NT2/D1 (cell line): ENCODE results near the gene SELENOF.
A peak's percentile ranks its signal among the peaks of the same experiment; 100 is the strongest.

Experiments
- DNase-seq: peaks from one replicate; pipeline ENCODE4 v3.0.0-alpha.2; 2011; ENCODE audit warnings: low read depth, low spot score
- H3K27me3 ChIP-seq: 2 replicates; pipeline ENCODE4 v1.6.0; 2011; ENCODE audit warnings: mild to moderate bottlenecking; ENCODE audit not compliant: insufficient read length, insufficient read depth
- H3K36me3 ChIP-seq: 2 replicates; pipeline ENCODE4 v1.6.1; 2011; ENCODE audit warnings: mild to moderate bottlenecking, low read length, mixed read lengths; ENCODE audit not compliant: insufficient read depth, insufficient read length
- H3K4me1 ChIP-seq: 2 replicates; pipeline ENCODE4 v1.5.1; 2011; ENCODE audit not compliant: insufficient read depth, insufficient read length
- H3K4me3 ChIP-seq: 2 replicates; pipeline ENCODE4 v1.5.1; 2011; ENCODE audit warnings: low read depth; ENCODE audit not compliant: insufficient read length
- H3K9ac ChIP-seq: 2 replicates; pipeline ENCODE4 v1.6.0; 2011; ENCODE audit warnings: low read depth; ENCODE audit not compliant: insufficient read length
- H3K9me3 ChIP-seq: 2 replicates; pipeline ENCODE4 v1.5.1; 2011; ENCODE audit warnings: mild to moderate bottlenecking, low read length; ENCODE audit not compliant: insufficient read depth
- SUZ12 ChIP-seq: IDR thresholded peaks from 2 replicates; pipeline ENCODE4 v1.6.1; 2011; ENCODE audit not compliant: insufficient read length, insufficient read depth; ENCODE audit errors: extremely low read depth
- YY1 ChIP-seq: IDR thresholded peaks from 2 replicates; pipeline ENCODE4 v1.6.1; 2011; ENCODE audit not compliant: insufficient read length, insufficient read depth
- ZNF274 ChIP-seq: IDR thresholded peaks from 2 replicates; pipeline ENCODE4 v1.6.1; 2011; ENCODE audit warnings: mild to moderate bottlenecking, low read depth, low read length

The SELENOF gene

DNA sequence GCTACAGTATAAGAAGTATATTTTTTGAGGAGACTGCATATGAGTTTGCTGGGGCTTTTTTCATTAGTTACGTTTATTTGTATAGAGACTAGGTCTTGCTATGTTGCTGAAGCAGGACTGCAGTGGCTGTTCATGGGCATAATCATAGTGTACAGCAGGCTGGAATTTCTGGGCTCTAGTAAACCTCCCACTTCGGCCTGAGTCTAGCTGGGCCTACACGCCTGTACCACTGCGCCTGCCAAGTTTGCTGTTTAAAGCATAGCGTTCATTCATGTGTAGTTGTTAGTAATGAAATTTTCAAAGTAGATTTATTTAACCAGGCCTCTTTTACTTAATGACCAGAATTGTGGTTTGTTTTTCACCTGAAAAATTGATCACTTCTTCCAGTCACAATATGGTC lies 34.3 kb upstream of the SELENOF start:
- Histone ChIP-seq H3K36me3 (no peaks in the 10 kb centered on the region), H3K9ac (no peak overlapping the region), H3K4me3 (no peak overlapping the region), H3K9me3 (no peaks in the 10 kb centered on the region), H3K27me3 (no peaks in the 10 kb centered on the region), H3K4me1 (no peaks in the 10 kb centered on the region)
- TF ChIP-seq YY1: no peak
- TF ChIP-seq SUZ12: no peak
- TF ChIP-seq ZNF274: no peak
- no peak for DNase-seq

DNA sequence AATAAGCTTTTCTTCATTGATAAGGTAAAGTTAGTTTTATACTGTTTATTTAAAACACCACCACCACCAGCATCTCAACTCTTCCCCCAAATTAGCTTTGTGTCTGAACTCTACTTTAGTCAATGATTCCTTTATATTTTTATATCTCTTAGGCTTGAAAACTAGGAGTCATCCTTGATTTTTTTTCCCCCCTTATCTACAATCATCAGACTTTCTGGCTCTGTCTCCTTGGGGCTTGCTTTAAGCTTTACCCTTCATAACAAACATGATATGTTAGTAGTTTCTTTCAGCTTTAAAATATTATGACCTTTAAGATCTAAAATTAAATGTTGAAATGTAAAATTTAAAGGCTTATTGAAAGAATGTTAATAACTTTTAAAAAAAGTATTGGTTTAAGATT lies 28.8 kb upstream of the SELENOF start:
- Histone ChIP-seq H3K9ac (no peak overlapping the region), H3K36me3 (no peaks in the 10 kb centered on the region), H3K4me1 (no peaks in the 10 kb centered on the region), H3K27me3 (no peaks in the 10 kb centered on the region), H3K4me3 (no peak overlapping the region), H3K9me3 (no peaks in the 10 kb centered on the region)
- DNase-seq: no peak
- no peak for TF ChIP-seq YY1
- no peak for TF ChIP-seq SUZ12
- no peak for TF ChIP-seq ZNF274

DNA sequence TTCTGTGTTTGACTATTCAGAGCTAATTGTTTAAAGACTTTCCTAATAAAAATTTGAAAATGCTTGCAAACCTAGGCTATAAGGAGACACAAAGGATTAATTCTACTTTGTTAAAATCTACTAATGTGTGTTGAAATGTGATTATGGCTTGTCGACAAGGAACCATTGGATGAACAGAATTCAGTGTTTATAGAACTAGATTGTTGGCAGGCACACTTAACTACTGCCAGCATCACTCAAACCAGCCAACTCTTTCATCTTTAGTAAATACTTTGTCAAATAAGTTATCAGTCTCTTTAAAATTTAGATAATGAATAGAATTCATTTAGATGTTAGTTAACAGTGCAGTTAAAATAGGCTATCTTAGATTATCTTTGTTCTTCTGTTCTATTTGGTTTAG lies 28.1 kb upstream of the SELENOF start:
- H3K4me3 ChIP-seq: no peak overlapping the region
- TF ChIP-seq YY1: no peak
- TF ChIP-seq ZNF274: no peak
- TF ChIP-seq SUZ12: no peak
- H3K27me3 ChIP-seq: no peaks in the 10 kb centered on the region
- DNase-seq: no peak
- H3K36me3 ChIP-seq: no peaks in the 10 kb centered on the region
- H3K9ac ChIP-seq: no peak overlapping the region
- H3K9me3 ChIP-seq: no peaks in the 10 kb centered on the region
- no peaks in the 10 kb centered on the region for H3K4me1 ChIP-seq

- Histone ChIP-seq H3K4me1 (no peaks in the 10 kb centered on the region), H3K9me3 (no peaks in the 10 kb centered on the region), H3K36me3 (no peaks in the 10 kb centered on the region), H3K9ac (no peak overlapping the region), H3K4me3 (no peak overlapping the region), H3K27me3 (no peaks in the 10 kb centered on the region)
- DNase-seq: no peak
- no peak for TF ChIP-seq SUZ12
- no peak for TF ChIP-seq YY1
- no peak for TF ChIP-seq ZNF274
These were observed 26.7 kb upstream of the SELENOF start for GRCh38 chr1:86940599-86940998.

- Histone ChIP-seq H3K9ac (no peak overlapping the region), H3K4me3 (no peak overlapping the region), H3K9me3 (no peaks in the 10 kb centered on the region), H3K4me1 (no peaks in the 10 kb centered on the region), H3K27me3 (no peaks in the 10 kb centered on the region), H3K36me3 (no peaks in the 10 kb centered on the region)
- TF ChIP-seq ZNF274: no peak
- no peak for TF ChIP-seq YY1
- no peak for TF ChIP-seq SUZ12
- DNase-seq: no peak
These were observed 25.5 kb upstream of the SELENOF start for GRCh38 chr1:86939406-86939805.

DNA sequence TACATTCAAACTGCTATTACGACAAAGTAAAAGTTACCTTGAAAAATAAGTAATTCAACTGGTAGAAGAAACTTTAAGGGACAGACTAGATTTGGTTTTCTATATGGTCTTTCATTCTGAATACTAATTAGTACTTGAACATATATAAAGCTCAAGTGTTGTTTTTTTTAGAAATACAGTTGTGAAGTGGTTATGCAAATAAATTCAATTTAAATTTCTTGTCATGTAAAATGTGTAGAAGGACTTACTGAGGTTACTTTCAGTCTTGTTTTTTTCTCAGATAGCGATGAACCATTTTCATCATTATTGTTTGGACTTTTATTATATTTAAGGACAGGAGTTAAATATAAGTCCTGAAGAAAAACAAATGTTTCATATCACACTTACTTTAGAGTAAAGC lies 24.9 kb upstream of the SELENOF start:
- H3K4me3 ChIP-seq: no peak overlapping the region
- H3K4me1 ChIP-seq: no peaks in the 10 kb centered on the region

DNA sequence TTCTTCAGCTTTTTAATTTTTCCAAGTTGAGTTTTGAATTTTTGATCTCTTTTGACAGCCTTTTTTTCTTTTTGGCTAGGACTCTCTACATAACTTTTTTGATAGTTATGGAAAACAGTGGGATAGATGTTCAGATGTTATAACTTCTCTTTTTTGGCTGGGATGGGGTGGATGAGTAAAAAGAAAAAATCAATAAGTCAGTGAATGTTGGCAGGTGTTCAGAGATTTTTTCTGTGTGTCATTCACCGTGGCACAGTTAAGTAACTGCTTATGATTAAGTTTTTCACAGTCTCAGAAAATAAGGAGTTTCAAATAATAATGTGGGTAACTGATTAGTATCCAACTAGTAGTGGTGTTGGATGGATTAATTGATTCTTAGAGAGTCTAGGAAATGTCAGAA lies 24.5 kb upstream of the SELENOF start:
- H3K4me3 ChIP-seq: no peak overlapping the region
- TF ChIP-seq YY1: no peak
- no peak for TF ChIP-seq SUZ12
- TF ChIP-seq ZNF274: no peak
- DNase-seq: no peak
- H3K9me3 ChIP-seq: no peaks in the 10 kb centered on the region
- no peaks in the 10 kb centered on the region for H3K36me3 ChIP-seq
- H3K27me3 ChIP-seq: no peaks in the 10 kb centered on the region
- no peaks in the 10 kb centered on the region for H3K4me1 ChIP-seq
- H3K9ac ChIP-seq: no peak overlapping the region

More for the DNA sequence above, 24.9 kb upstream of the SELENOF start:
- Histone ChIP-seq H3K9ac (no peak overlapping the region), H3K36me3 (no peaks in the 10 kb centered on the region), H3K27me3 (no peaks in the 10 kb centered on the region), H3K9me3 (no peaks in the 10 kb centered on the region)
- no peak for DNase-seq
- TF ChIP-seq SUZ12 (no peak), YY1 (no peak), ZNF274 (no peak)

DNA sequence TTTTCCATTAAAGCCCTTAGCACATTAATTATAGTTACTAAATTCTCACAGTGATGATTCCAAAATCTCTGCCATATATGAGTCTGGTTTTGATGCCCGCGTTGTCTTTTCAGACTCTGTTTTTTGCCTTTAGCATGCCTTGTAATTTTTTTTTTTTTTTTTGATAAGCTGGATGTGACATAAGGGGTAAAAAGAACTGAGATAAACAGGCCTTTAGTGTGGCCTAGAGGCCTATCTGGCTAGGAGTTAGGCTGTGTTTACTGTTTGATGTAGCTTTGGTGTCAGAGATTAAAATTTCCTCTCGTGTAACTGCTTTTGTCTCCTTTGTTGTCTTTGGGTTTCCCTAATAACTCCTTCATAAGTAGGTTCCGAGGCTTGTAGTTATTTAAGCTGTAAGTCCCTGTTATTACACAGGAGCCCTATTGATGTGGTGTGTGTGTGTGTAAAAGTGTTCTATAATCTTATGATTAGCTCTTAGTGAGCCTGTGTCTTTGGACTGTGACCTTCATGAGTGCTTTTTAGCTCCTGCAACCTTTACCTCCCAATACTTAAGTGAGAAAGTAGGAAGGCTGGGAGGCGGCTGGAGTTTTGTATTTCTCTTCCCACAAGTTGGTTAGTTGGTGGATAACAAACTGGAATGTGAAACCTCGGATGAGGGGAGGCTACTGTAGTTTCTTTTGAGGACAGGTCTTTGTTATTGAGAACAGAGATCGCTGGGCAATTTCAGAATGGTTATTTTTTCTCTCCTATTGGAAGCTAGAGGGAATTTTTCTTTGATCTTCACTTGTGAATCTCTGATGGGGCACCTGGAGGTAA lies 19.8 kb upstream of the SELENOF start:
- Histone ChIP-seq H3K4me3 (no peak overlapping the region), H3K9ac (peak overlapping the region; percentile 5), H3K4me1 (no peaks in the 10 kb centered on the region)

More for the DNA sequence above, 19.8 kb upstream of the SELENOF start:
- H3K27me3 ChIP-seq: no peaks in the 10 kb centered on the region
- TF ChIP-seq SUZ12: no peak
- TF ChIP-seq ZNF274: no peak
- H3K36me3 ChIP-seq: no peaks in the 10 kb centered on the region
- H3K9me3 ChIP-seq: no peaks in the 10 kb centered on the region
- DNase-seq: peak; percentile 43
